Eye (tissue), 1 donor: Measurements from ENCODE around the gene ADGRL1.
A peak's percentile ranks its signal among the peaks of the same experiment; 100 is the strongest.
"Not testable (repeated sequence)": the region's sequence is repeated elsewhere in the genome, so short reads cannot be mapped to it uniquely, and the experiment has no call there.

Experiments
- DNase-seq: peaks from one replicate; pipeline ENCODE4 v3.0.0-alpha.2; 2015

The ADGRL1 gene

GRCh38 chr19:14205452-14206287 is at the start of gene ADGRL1:
ADGRL1 (minus strand) TSS chr19:14206169; CDS start chr19:14183602, 22,567 bp downstream.
- peak; percentile 57 for DNase-seq

- not testable (repeated sequence) for DNase-seq
Measured at GRCh38 chr19:14255316-14255715, 49.3 kb upstream of the ADGRL1 start.

- peak; percentile 74 for DNase-seq
Measured at GRCh38 chr19:14253822-14254599, 48.0 kb upstream of the ADGRL1 start.

- not testable (repeated sequence) for DNase-seq
Measured at GRCh38 chr19:14252136-14252535, 46.2 kb upstream of the ADGRL1 start.

GRCh38 chr19:14250870-14251269 is 44.9 kb upstream of the ADGRL1 start:
- DNase-seq: no peak

GRCh38 chr19:14250315-14250714 is 44.3 kb upstream of the ADGRL1 start:
- not testable (repeated sequence) for DNase-seq

GRCh38 chr19:14249891-14250290 is 43.9 kb upstream of the ADGRL1 start:
- not testable (repeated sequence) for DNase-seq

GRCh38 chr19:14249012-14249754 is 43.2 kb upstream of the ADGRL1 start:
- peak; percentile 82 for DNase-seq

GRCh38 chr19:14248578-14249011 is 42.6 kb upstream of the ADGRL1 start:
- DNase-seq: peak; percentile 97

- DNase-seq: peak; percentile 82
Measured at GRCh38 chr19:14247548-14248471, 41.8 kb upstream of the ADGRL1 start.

- not testable (repeated sequence) for DNase-seq
Measured at GRCh38 chr19:14247205-14247547, 41.2 kb upstream of the ADGRL1 start.

GRCh38 chr19:14244393-14244792 is 38.4 kb upstream of the ADGRL1 start:
- not testable (repeated sequence) for DNase-seq

GRCh38 chr19:14243718-14244117 is 37.7 kb upstream of the ADGRL1 start:
- not testable (repeated sequence) for DNase-seq

- no peak for DNase-seq
Measured at GRCh38 chr19:14237014-14237941, 31.3 kb upstream of the ADGRL1 start.

GRCh38 chr19:14232945-14233344 is 27.0 kb upstream of the ADGRL1 start:
- not testable (repeated sequence) for DNase-seq

- DNase-seq: peak; percentile 54
Measured at GRCh38 chr19:14228446-14229071, 22.6 kb upstream of the ADGRL1 start.

- not testable (repeated sequence) for DNase-seq
Measured at GRCh38 chr19:14226498-14226897, 20.5 kb upstream of the ADGRL1 start.

- no peak for DNase-seq
Measured at GRCh38 chr19:14222886-14223285, 16.9 kb upstream of the ADGRL1 start.

- DNase-seq: peak; percentile 58
Measured at GRCh38 chr19:14221345-14221744, 15.4 kb upstream of the ADGRL1 start.

- no peak for DNase-seq
Measured at GRCh38 chr19:14218620-14219330, 12.8 kb upstream of the ADGRL1 start.
